Pancreas (tissue), 10 donors: Measurements from ENCODE around the gene SNTG2. TPM values are rescaled to one million over a fixed set of nuclear protein-coding genes. Genes with fewer than 3 reads are reported as not detected.

Source experiments
- ATAC-seq, 4 donors: fragments of 200-7000 bp; cut with Tn5 transposase; one replicate each; pipeline versions ENCODE4 v1.8.0 to v1.9.1; 2020; ENCODE audit warnings: mild to moderate bottlenecking in 4 of 4, moderate library complexity in 4 of 4
- DNase-seq, 6 donors: peaks; one replicate each; pipeline ENCODE4 v3.0.0-alpha.2; 2020
- FAIRE-seq: peaks from 2 replicates; lab custom pipeline; 2012; peaks lifted over from hg19 to GRCh38; lab: Jason Lieb, UNC
- H3K27ac ChIP-seq, 4 donors: fragments of 200-600 bp; sonication (generic); 1 replicate in 3 of 4; 2 replicates in 1 of 4; pipeline versions ENCODE4 v1.5.0 to v1.8.0; 2020
- H3K27me3 ChIP-seq, 4 donors: fragments of 200-600 bp; one replicate each; pipeline ENCODE4 v1.8.0; 2021
- H3K36me3 ChIP-seq, 3 donors: fragments of 200-600 bp; sonication (generic) in 1 of 3; one replicate each; pipeline versions ENCODE4 v1.5.0 to v1.8.0; 2020 to 2021
- H3K4me1 ChIP-seq, 3 donors: fragments of 200-600 bp; one replicate each; pipeline ENCODE4 v1.8.0; 2021
- H3K4me3 ChIP-seq, 4 donors: fragments of 200-600 bp; sonication (generic) in 2 of 4; one replicate each; pipeline versions ENCODE4 v1.5.0 to v1.8.0; 2020 to 2021
- H3K9me3 ChIP-seq, 4 donors: fragments of 200-600 bp; one replicate each; pipeline ENCODE4 v1.8.0; 2021
- WGBS, 2 donors: extraction: QIAGEN DNeasy Blood & Tissue Kit; methylation state at CpG; one replicate each; pipeline ENCODE4 v1.1.7; 2013; 5-methylcytosine and 5-hydroxymethylcytosine counted together
- intact Hi-C, 3 donors: fragments of 100-400 bp; cut with DNase I; formaldehyde crosslinking; loops; one replicate each; pipeline versions ENCODE4 v1.11.1 to v1.14.2; 2022
- polyA plus RNA-seq, 2 donors: library from polyadenylated mRNA; stranded (reverse); fragments of 200-250 nt; gene quantifications; one replicate each; pipeline ENCODE4 v1.2.3, GENCODE V29; 2013
- total RNA-seq, 6 donors: library from RNA; stranded (reverse); fragmentation: NEBNext Ultra II Directional in 4 of 6; extraction: Animal tissue kit (Norgen Biotek cat#: 25700) in 4 of 6; gene quantifications; one replicate each; pipeline versions ENCODE4 v1.2.1 to v1.2.4, GENCODE V29; 2021 to 2023
- TF ChIP-seq, protein P1 (sequence below), 4 donors: fragments of 200-600 bp; sonication (generic) in 3 of 4; IDR thresholded peaks; one replicate each; pipeline versions ENCODE4 v1.5.0 to v1.8.0; 2021; ENCODE audit warnings: antibody characterized with exemption in 4 of 4
- donor health status: healthy with polysubstance abuse.
- donor health status: DM: no; HTN: no; CAD: no; lungs with moderate emphysema.
- donor health status: DM: no; HTN: no; CAD: no.
- donor health status: control.
- donor health status: control.
- donor health status: Bipolar disorder and iron deficiency.
- donor health status: DM: yes; HTN: yes; CAD: no.
- donor health status: DM: no; HTN: no; CAD: no.
- donor health status: DM: no; HTN: no; CAD: no.
- donor health status: DM: yes; HTN: yes; CAD: no.

Gene SNTG2
- total and polyA plus RNA-seq, 8 donors = 1.4 to 19.2 (median 4.6) TPM

- 71 to 73% methylated on average over 10 of the region's 10 CpGs for WGBS, 2 donors
- H3K27me3 ChIP-seq = no peaks in the 10 kb centered on the region
- TF ChIP-seq, protein P1, sequence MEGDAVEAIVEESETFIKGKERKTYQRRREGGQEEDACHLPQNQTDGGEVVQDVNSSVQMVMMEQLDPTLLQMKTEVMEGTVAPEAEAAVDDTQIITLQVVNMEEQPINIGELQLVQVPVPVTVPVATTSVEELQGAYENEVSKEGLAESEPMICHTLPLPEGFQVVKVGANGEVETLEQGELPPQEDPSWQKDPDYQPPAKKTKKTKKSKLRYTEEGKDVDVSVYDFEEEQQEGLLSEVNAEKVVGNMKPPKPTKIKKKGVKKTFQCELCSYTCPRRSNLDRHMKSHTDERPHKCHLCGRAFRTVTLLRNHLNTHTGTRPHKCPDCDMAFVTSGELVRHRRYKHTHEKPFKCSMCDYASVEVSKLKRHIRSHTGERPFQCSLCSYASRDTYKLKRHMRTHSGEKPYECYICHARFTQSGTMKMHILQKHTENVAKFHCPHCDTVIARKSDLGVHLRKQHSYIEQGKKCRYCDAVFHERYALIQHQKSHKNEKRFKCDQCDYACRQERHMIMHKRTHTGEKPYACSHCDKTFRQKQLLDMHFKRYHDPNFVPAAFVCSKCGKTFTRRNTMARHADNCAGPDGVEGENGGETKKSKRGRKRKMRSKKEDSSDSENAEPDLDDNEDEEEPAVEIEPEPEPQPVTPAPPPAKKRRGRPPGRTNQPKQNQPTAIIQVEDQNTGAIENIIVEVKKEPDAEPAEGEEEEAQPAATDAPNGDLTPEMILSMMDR (IDR thresholded peaks at IDR 0.05) = no peak
- no peak for FAIRE-seq
- no peak overlapping the region for H3K27ac ChIP-seq
- no peaks in the 10 kb centered on the region for H3K9me3 ChIP-seq
- no peaks in the 10 kb centered on the region for H3K36me3 ChIP-seq
- H3K4me1 ChIP-seq = no peaks in the 10 kb centered on the region
- no peak for DNase-seq
- ATAC-seq = no peak
- intact Hi-C loops = no loop called here
- no peak overlapping the region for H3K4me3 ChIP-seq
These were observed 299.4 kb downstream of the SNTG2 start for GRCh38 chr2:1249897-1250687.

DNA sequence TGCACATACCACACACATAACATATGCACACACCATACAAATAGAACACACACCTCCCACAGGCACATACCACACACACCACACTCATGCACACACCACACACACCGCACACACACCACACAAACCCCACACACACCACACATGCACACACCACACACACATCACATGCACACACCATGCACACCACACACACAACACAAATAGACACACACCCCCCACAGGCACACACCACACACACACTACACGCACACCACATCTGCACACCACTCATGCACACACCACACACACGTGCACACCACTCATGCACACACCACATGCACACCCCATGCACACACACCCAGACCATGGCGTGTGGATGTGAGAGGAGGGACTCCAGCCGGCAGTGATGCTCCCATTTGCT lies 300.9 kb downstream of the SNTG2 start:
- Histone ChIP-seq H3K27me3 (no peaks in the 10 kb centered on the region), H3K36me3 (no peaks in the 10 kb centered on the region), H3K27ac (no peak overlapping the region), H3K4me1 (no peaks in the 10 kb centered on the region), H3K9me3 (no peaks in the 10 kb centered on the region), H3K4me3 (no peak overlapping the region)
- intact Hi-C loops = no loop called here
- 77 to 83% methylated on average over 5 of the region's 5 CpGs for WGBS, 2 donors
- DNase-seq (no peak), FAIRE-seq (no peak), ATAC-seq (no peak)
- TF ChIP-seq, protein P1 (IDR thresholded peaks at IDR 0.05) = no peak

- FAIRE-seq (no peak), DNase-seq (no peak), ATAC-seq (no peak)
- H3K27me3 ChIP-seq = no peaks in the 10 kb centered on the region
- intact Hi-C loops = no loop called here
- no peak overlapping the region for H3K27ac ChIP-seq
- H3K4me1 ChIP-seq = no peaks in the 10 kb centered on the region
- H3K9me3 ChIP-seq = no peaks in the 10 kb centered on the region
- WGBS, 2 donors = 56 to 62% methylated on average over 4 of the region's 4 CpGs
- no peaks in the 10 kb centered on the region for H3K36me3 ChIP-seq
- no peak overlapping the region for H3K4me3 ChIP-seq
- TF ChIP-seq, protein P1 (IDR thresholded peaks at IDR 0.05) = no peak
These were observed 303.0 kb downstream of the SNTG2 start for GRCh38 chr2:1253629-1254028.

GRCh38 chr2:1254662-1255343 lies 304.2 kb downstream of the SNTG2 start:
- TF ChIP-seq, protein P1 (IDR thresholded peaks at IDR 0.05) = no peak
- no peaks in the 10 kb centered on the region for H3K9me3 ChIP-seq
- no peaks in the 10 kb centered on the region for H3K27me3 ChIP-seq
- WGBS, 2 donors = 70 to 71% methylated on average over 18 of the region's 18 CpGs
- FAIRE-seq (no peak), ATAC-seq (no peak), DNase-seq (no peak)
- no peak overlapping the region for H3K4me3 ChIP-seq
- no peaks in the 10 kb centered on the region for H3K36me3 ChIP-seq
- H3K27ac ChIP-seq = no peak overlapping the region
- H3K4me1 ChIP-seq = no peaks in the 10 kb centered on the region
- intact Hi-C loops = no loop called here
